Measurements from ENCODE around the gene COL11A1.

DNA sequence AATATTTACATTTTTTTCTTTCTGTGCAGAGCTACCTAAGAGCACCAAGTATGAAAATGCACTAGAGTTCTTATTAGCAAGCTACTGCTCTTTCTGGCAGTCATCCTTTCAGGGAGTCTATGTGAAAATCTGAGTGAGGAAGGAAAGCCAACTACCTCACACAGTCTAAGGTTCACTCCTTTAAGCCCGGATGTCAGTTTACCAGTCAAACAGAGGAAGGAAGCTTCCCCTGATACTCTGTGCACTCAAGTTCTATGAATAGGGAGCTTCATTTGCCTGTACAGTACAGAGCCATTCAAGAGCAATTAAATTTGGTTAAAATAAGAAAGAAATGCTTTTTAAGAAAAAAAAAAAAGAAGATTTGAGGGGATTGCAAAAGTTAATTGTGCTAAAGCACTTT is 6.9 kb downstream of the COL11A1 start:
- TF ChIP-seq TAF1 (IDR thresholded peaks at IDR 0.05; ENCODE audit: borderline replicate concordance, low read depth, low read length) (no peak), YY1 (IDR thresholded peaks at IDR 0.05; ENCODE audit: low read depth) (no peak), MEF2A (IDR thresholded peaks at IDR 0.05; ENCODE audit: borderline replicate concordance, low read depth) (no peak), SMC3 (IDR thresholded peaks at IDR 0.05; ENCODE audit: low read depth, low read length) (no peak), SIN3A (IDR thresholded peaks at IDR 0.05; ENCODE audit: borderline replicate concordance, low read depth, low read length) (no peak), POLR2AphosphoS5 (IDR thresholded peaks at IDR 0.05; ENCODE audit: low read depth, low read length) (no peak), RXRA (IDR thresholded peaks at IDR 0.05; ENCODE audit: borderline replicate concordance, low read depth) (no peak)
- TF ChIP-seq, protein P1, sequence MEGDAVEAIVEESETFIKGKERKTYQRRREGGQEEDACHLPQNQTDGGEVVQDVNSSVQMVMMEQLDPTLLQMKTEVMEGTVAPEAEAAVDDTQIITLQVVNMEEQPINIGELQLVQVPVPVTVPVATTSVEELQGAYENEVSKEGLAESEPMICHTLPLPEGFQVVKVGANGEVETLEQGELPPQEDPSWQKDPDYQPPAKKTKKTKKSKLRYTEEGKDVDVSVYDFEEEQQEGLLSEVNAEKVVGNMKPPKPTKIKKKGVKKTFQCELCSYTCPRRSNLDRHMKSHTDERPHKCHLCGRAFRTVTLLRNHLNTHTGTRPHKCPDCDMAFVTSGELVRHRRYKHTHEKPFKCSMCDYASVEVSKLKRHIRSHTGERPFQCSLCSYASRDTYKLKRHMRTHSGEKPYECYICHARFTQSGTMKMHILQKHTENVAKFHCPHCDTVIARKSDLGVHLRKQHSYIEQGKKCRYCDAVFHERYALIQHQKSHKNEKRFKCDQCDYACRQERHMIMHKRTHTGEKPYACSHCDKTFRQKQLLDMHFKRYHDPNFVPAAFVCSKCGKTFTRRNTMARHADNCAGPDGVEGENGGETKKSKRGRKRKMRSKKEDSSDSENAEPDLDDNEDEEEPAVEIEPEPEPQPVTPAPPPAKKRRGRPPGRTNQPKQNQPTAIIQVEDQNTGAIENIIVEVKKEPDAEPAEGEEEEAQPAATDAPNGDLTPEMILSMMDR (IDR thresholded peaks at IDR 0.05), result no peak
- TF ChIP-seq, protein P2, sequence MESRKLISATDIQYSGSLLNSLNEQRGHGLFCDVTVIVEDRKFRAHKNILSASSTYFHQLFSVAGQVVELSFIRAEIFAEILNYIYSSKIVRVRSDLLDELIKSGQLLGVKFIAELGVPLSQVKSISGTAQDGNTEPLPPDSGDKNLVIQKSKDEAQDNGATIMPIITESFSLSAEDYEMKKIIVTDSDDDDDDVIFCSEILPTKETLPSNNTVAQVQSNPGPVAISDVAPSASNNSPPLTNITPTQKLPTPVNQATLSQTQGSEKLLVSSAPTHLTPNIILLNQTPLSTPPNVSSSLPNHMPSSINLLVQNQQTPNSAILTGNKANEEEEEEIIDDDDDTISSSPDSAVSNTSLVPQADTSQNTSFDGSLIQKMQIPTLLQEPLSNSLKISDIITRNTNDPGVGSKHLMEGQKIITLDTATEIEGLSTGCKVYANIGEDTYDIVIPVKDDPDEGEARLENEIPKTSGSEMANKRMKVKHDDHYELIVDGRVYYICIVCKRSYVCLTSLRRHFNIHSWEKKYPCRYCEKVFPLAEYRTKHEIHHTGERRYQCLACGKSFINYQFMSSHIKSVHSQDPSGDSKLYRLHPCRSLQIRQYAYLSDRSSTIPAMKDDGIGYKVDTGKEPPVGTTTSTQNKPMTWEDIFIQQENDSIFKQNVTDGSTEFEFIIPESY (IDR thresholded peaks at IDR 0.05; ENCODE audit: borderline replicate concordance, low read depth), result no peak
